OCI-LY7 (cell line): ENCODE measurements around the gene LUC7L. TPM values are rescaled to one million over a fixed set of nuclear protein-coding genes. Genes with fewer than 3 reads are reported as not detected.
"Not testable (repeated sequence)": the region's sequence is repeated elsewhere in the genome, so short reads cannot be mapped to it uniquely, and the experiment has no call there.

ENCODE experiments used
- BruUV-seq: library from RNA; stranded (reverse); fragments of 400-500 nt; replicated peaks from 2 replicates; lab custom pipeline; 2021; lab: Mats Ljungman, UMichigan
- CTCF ChIA-PET: fragments of 300-600 bp; sonication (Branson Sonifier 250); formaldehyde crosslinking; loops from one replicate; lab custom pipeline; 2022; ENCODE audit warnings: antibody characterized with exemption; ENCODE audit not compliant: unreplicated experiment; lab: Charles Lee
- POLR2A ChIA-PET: fragments of 300-600 bp; sonication (Branson Sonifier 250); formaldehyde crosslinking; loops from one replicate; lab custom pipeline; 2022; ENCODE audit warnings: antibody characterized with exemption; lab: Charles Lee
- DNase-seq: peaks from one replicate; pipeline ENCODE4 v3.0.0-alpha.2; 2015; ENCODE audit warnings: low spot score
- H2AFZ ChIP-seq: fragments of 200-600 bp; sonication (generic), shearing (Covaris generic); 2 replicates; pipeline ENCODE4 v1.6.1; 2014; ENCODE audit warnings: mild to moderate bottlenecking, antibody characterized with exemption, low read length, moderate library complexity
- H3K27ac ChIP-seq: fragments of 200-600 bp; sonication (generic); 2 replicates; pipeline ENCODE4 v1.5.1; 2014; ENCODE audit warnings: mixed run types, low read depth, mild to moderate bottlenecking, moderate library complexity, low read length, inconsistent platforms; ENCODE audit not compliant: poor library complexity, severe bottlenecking
- H3K36me3 ChIP-seq: fragments of 200-600 bp; sonication (generic); 2 replicates; pipeline ENCODE4 v1.6.1; 2014; ENCODE audit warnings: mild to moderate bottlenecking, antibody characterized with exemption, low read length, moderate library complexity, mixed read lengths; ENCODE audit not compliant: insufficient read depth
- H3K4me1 ChIP-seq: fragments of 200-600 bp; sonication (generic); 2 replicates; pipeline ENCODE4 v1.5.1; 2014; ENCODE audit warnings: mild to moderate bottlenecking, low read length; ENCODE audit not compliant: insufficient read depth, poor library complexity, severe bottlenecking
- H3K4me2 ChIP-seq: fragments of 200-600 bp; sonication (generic); 2 replicates; pipeline ENCODE4 v1.6.1; 2014; ENCODE audit warnings: mild to moderate bottlenecking, low read length
- H3K4me3 ChIP-seq: fragments of 200-600 bp; sonication (generic); 2 replicates; pipeline ENCODE4 v1.5.1; 2014; ENCODE audit warnings: mild to moderate bottlenecking, low read depth, low read length; ENCODE audit not compliant: poor library complexity, severe bottlenecking
- H3K79me2 ChIP-seq: fragments of 200-600 bp; sonication (generic); 2 replicates; pipeline ENCODE4 v1.6.1; 2016; ENCODE audit warnings: low read depth, mild to moderate bottlenecking, low read length, moderate library complexity, mixed read lengths; ENCODE audit not compliant: insufficient read depth
- H3K9me2 ChIP-seq: fragments of 200-600 bp; sonication (generic); 2 replicates; pipeline ENCODE4 v1.6.1; 2016; ENCODE audit warnings: mild to moderate bottlenecking, low read length, mixed read lengths; ENCODE audit not compliant: insufficient read depth
- H3K9me3 ChIP-seq: fragments of 200-600 bp; sonication (generic); 2 replicates; pipeline ENCODE4 v1.6.1; 2014; ENCODE audit warnings: mild to moderate bottlenecking, mixed run types, low read length, mixed read lengths
- H4K20me1 ChIP-seq: fragments of 200-600 bp; sonication (generic); 2 replicates; pipeline ENCODE4 v1.6.1; 2014; ENCODE audit warnings: mild to moderate bottlenecking, antibody characterized with exemption, low read length, moderate library complexity, mixed read lengths; ENCODE audit not compliant: insufficient read depth
- CTCF ChIP-seq: fragments of 200-600 bp; sonication (generic); conservative IDR thresholded peaks from 2 replicates; pipeline ENCODE4 v1.5.1; 2014; ENCODE audit warnings: mild to moderate bottlenecking, antibody characterized with exemption, low read length, moderate library complexity, mixed read lengths
- EZH2phosphoT487 ChIP-seq: fragments of 200-600 bp; sonication (generic); IDR thresholded peaks from 2 replicates; pipeline ENCODE4 v1.6.1; 2018; ENCODE audit warnings: low read depth, borderline replicate concordance, mild to moderate bottlenecking, mixed run types, antibody characterized with exemption, low read length, moderate library complexity, mixed read lengths
- intact Hi-C: fragments of 100-400 bp; cut with micrococcal nuclease; formaldehyde crosslinking; loops from one replicate; pipeline ENCODE4 v1.10.0; 2022; ENCODE audit not compliant: unreplicated experiment
- total RNA-seq, 2 experiments: library from RNA; depleted of rRNA in 1 of 2; stranded (reverse); fragments of >200 nt in 1 of 2; shearing (Covaris generic) in 1 of 2; gene quantifications; 2 replicates each; pipeline ENCODE4 v1.2.3, GENCODE V29; 2014 to 2022

The LUC7L gene
- total RNA-seq, 2 experiments from 2014 or later: 81.4 to 90.5 TPM

- TF ChIP-seq EZH2phosphoT487 (no peak), CTCF (no peak)
- BruUV-seq: no TSS peak
- H3K9me2 ChIP-seq: no peaks in the 10 kb centered on the region
- H4K20me1 ChIP-seq: no peaks in the 10 kb centered on the region
- H3K79me2 ChIP-seq: no peaks in the 10 kb centered on the region
- ChIA-PET POLR2A (no interaction called here), CTCF (no interaction called here)
- H3K36me3 ChIP-seq: no peaks in the 10 kb centered on the region
- H3K9me3 ChIP-seq: no peaks in the 10 kb centered on the region
- no peaks in the 10 kb centered on the region for H3K4me1 ChIP-seq
- intact Hi-C loops: no loop called here
- H3K4me3 ChIP-seq: no peak overlapping the region
- no peak overlapping the region for H3K4me2 ChIP-seq
- H3K27ac ChIP-seq: no peak overlapping the region
- DNase-seq: no peak
- H2AFZ ChIP-seq: no peak overlapping the region
These were observed 58.5 kb downstream of the LUC7L start for GRCh38 chr16:170788-171187.

GRCh38 chr16:170088-170507 lies 59.2 kb downstream of the LUC7L start:
- H3K9me3 ChIP-seq, H4K20me1 ChIP-seq, H3K36me3 ChIP-seq, H3K27ac ChIP-seq, BruUV-seq, H3K9me2 ChIP-seq, DNase-seq, CTCF ChIA-PET, H2AFZ ChIP-seq, intact Hi-C loops, H3K4me2 ChIP-seq, H3K4me3 ChIP-seq, POLR2A ChIA-PET, H3K4me1 ChIP-seq, H3K79me2 ChIP-seq: not testable (repeated sequence)

- H3K9me2 ChIP-seq: no peaks in the 10 kb centered on the region
- no peaks in the 10 kb centered on the region for H4K20me1 ChIP-seq
- H3K36me3 ChIP-seq: no peaks in the 10 kb centered on the region
- CTCF ChIA-PET: no interaction called here
- no peak overlapping the region for H3K4me3 ChIP-seq
- no peak overlapping the region for H2AFZ ChIP-seq
- H3K9me3 ChIP-seq: no peaks in the 10 kb centered on the region
- TF ChIP-seq CTCF (no peak), EZH2phosphoT487 (no peak)
- no peaks in the 10 kb centered on the region for H3K79me2 ChIP-seq
- POLR2A ChIA-PET: interaction anchor here (1.4 kb wide), 1 partner anchor 13 kb away, joined by 3 read pairs; no protein-coding TSS in a partner anchor
- no peaks in the 10 kb centered on the region for H3K4me1 ChIP-seq
- DNase-seq: no peak
- no peak overlapping the region for H3K4me2 ChIP-seq
- H3K27ac ChIP-seq: no peak overlapping the region
- intact Hi-C loops: no loop called here
- no TSS peak for BruUV-seq
These were observed 60.2 kb downstream of the LUC7L start for GRCh38 chr16:169014-169413.
